Prostate gland (tissue), 2 donors: ENCODE results near the gene DMD. TPM values are rescaled to one million over a fixed set of nuclear protein-coding genes. Genes with fewer than 3 reads are reported as not detected.

Experiments used
- DNase-seq: peaks from one replicate; pipeline ENCODE4 v3.0.0-alpha.2; 2019; ENCODE audit warnings: low spot score
- H3K27ac ChIP-seq, 2 donors: fragments of 200-600 bp; sonication (generic); 2 replicates each; pipeline ENCODE4 v1.5.1; 2017 to 2019
- H3K27me3 ChIP-seq: fragments of 200-600 bp; sonication (generic); replicated peaks from 2 replicates; pipeline ENCODE4 v1.5.1; 2019; ENCODE audit not compliant: insufficient read depth
- H3K36me3 ChIP-seq, 2 donors: fragments of 200-600 bp; sonication (generic); 1 replicate in 1 of 2; 2 replicates in 1 of 2; pipeline versions ENCODE4 v1.5.1 to v1.8.1; 2017 to 2019
- H3K4me1 ChIP-seq: fragments of 200-600 bp; sonication (generic); replicated peaks from 2 replicates; pipeline ENCODE4 v1.5.1; 2019
- H3K4me3 ChIP-seq, 2 donors: fragments of 200-600 bp; sonication (generic); 2 replicates each; pipeline ENCODE4 v1.5.1; 2017 to 2019
- H3K9me3 ChIP-seq: fragments of 200-600 bp; sonication (generic); 2 replicates; pipeline ENCODE4 v1.5.1; 2017
- CTCF ChIP-seq, 4 experiments: fragments of 200-600 bp in 2 of 4; fragments of 450-650 bp in 2 of 4; sonication (generic) in 2 of 4; IDR thresholded peaks; 1 replicate in 3 of 4; 2 replicates in 1 of 4; pipeline ENCODE4 v1.5.1; 2016 to 2019; ENCODE audit warnings: antibody characterized with exemption in 4 of 4, mild to moderate bottlenecking in 2 of 4, moderate library complexity in 2 of 4
- POLR2A ChIP-seq: fragments of 450-650 bp; IDR thresholded peaks from one replicate; pipeline ENCODE4 v1.6.1; 2016; ENCODE audit warnings: antibody characterized with exemption, mild to moderate bottlenecking
- POLR2AphosphoS5 ChIP-seq: sonication (generic); formaldehyde crosslinking; IDR thresholded peaks from one replicate; pipeline ENCODE4 v1.6.1; 2017; ENCODE audit warnings: antibody characterized with exemption
- WGBS: methylation state at CpG from one replicate; pipeline ENCODE4 v1.1.5; 2018; 5-methylcytosine and 5-hydroxymethylcytosine counted together
- intact Hi-C: fragments of 100-400 bp; cut with DNase I; formaldehyde crosslinking; loops from one replicate; pipeline ENCODE4 v1.14.2; 2022
- total RNA-seq, 2 donors: library from RNA; depleted of rRNA; stranded (reverse); fragments of >200 nt; gene quantifications; one replicate each; pipeline ENCODE4 v1.1.0, GENCODE V29; 2016

Gene DMD
- total RNA-seq, 2 donors from 2014 or later, result 17.6 to 34.8 TPM

- TF ChIP-seq POLR2A, result no peak
- TF ChIP-seq POLR2AphosphoS5, result no peak
- TF ChIP-seq CTCF (IDR thresholded peaks at IDR 0.05), result no peak
- WGBS, result 16% methylated on average over 4 of the region's 4 CpGs
- intact Hi-C loops, result no loop called here
- no peaks in the 10 kb centered on the region for H3K36me3 ChIP-seq
- no peaks in the 10 kb centered on the region for H3K27me3 ChIP-seq
- no peak for DNase-seq
- H3K27ac ChIP-seq, result no peak overlapping the region
- no peaks in the 10 kb centered on the region for H3K9me3 ChIP-seq
- no peaks in the 10 kb centered on the region for H3K4me1 ChIP-seq
- H3K4me3 ChIP-seq, result no peak overlapping the region
Observed at GRCh38 chrX:31464306-31464915, 1746.9 kb downstream of the DMD start.

- intact Hi-C loops, result no loop called here
- no peak overlapping the region for H3K27ac ChIP-seq
- H3K27me3 ChIP-seq, result no peaks in the 10 kb centered on the region
- DNase-seq, result no peak
- TF ChIP-seq CTCF (IDR thresholded peaks at IDR 0.05) (no peak), POLR2AphosphoS5 (no peak), POLR2A (no peak)
- H3K9me3 ChIP-seq, result no peaks in the 10 kb centered on the region
- H3K4me3 ChIP-seq, result no peak overlapping the region
- H3K4me1 ChIP-seq, result no peaks in the 10 kb centered on the region
- no peaks in the 10 kb centered on the region for H3K36me3 ChIP-seq
Observed at GRCh38 chrX:31461266-31461665, 1750.1 kb downstream of the DMD start.

GRCh38 chrX:31459361-31459760, 1752.0 kb downstream of the DMD start:
- Histone ChIP-seq H3K27ac (no peak overlapping the region), H3K27me3 (no peaks in the 10 kb centered on the region), H3K9me3 (no peaks in the 10 kb centered on the region), H3K36me3 (no peaks in the 10 kb centered on the region), H3K4me3 (no peak overlapping the region), H3K4me1 (no peaks in the 10 kb centered on the region)
- WGBS, result 77% methylated on average over 5 of the region's 5 CpGs
- intact Hi-C loops, result no loop called here
- TF ChIP-seq POLR2A (no peak), POLR2AphosphoS5 (no peak), CTCF (IDR thresholded peaks at IDR 0.05) (no peak)
- no peak for DNase-seq

GRCh38 chrX:31449965-31450364, 1761.4 kb downstream of the DMD start:
- Histone ChIP-seq H3K4me3 (no peak overlapping the region), H3K4me1 (no peaks in the 10 kb centered on the region), H3K27me3 (no peaks in the 10 kb centered on the region), H3K9me3 (no peaks in the 10 kb centered on the region), H3K27ac (no peak overlapping the region), H3K36me3 (no peaks in the 10 kb centered on the region)
- no peak for DNase-seq
- intact Hi-C loops, result no loop called here
- TF ChIP-seq CTCF (IDR thresholded peaks at IDR 0.05) (no peak), POLR2AphosphoS5 (no peak), POLR2A (no peak)
- WGBS, result 57% methylated on average over 4 of the region's 4 CpGs

GRCh38 chrX:31449081-31449480, 1762.3 kb downstream of the DMD start:
- Histone ChIP-seq H3K27me3 (no peaks in the 10 kb centered on the region), H3K4me1 (no peaks in the 10 kb centered on the region), H3K9me3 (no peaks in the 10 kb centered on the region), H3K36me3 (no peaks in the 10 kb centered on the region), H3K4me3 (no peak overlapping the region), H3K27ac (no peak overlapping the region)
- intact Hi-C loops, result no loop called here
- TF ChIP-seq POLR2A, result no peak
- TF ChIP-seq POLR2AphosphoS5, result no peak
- no peak for TF ChIP-seq CTCF (IDR thresholded peaks at IDR 0.05)
- no peak for DNase-seq
- 83% methylated on average over 3 of the region's 3 CpGs for WGBS
